Trophoblast cell (in vitro differentiated cells and primary cell): Measurements from ENCODE around the gene C1orf35.

ENCODE experiments used
- DNase-seq, 2 donors: peaks; one replicate each; pipeline ENCODE4 v3.0.0-alpha.2; 2016
- H2AFZ ChIP-seq: 2 replicates; pipeline ENCODE4 v1.6.1; 2013; ENCODE audit warnings: low read length, moderate library complexity, mild to moderate bottlenecking; ENCODE audit not compliant: insufficient read depth, poor library complexity
- H2AK5ac ChIP-seq: 2 replicates; pipeline ENCODE4 v1.6.1; 2013; ENCODE audit warnings: mild to moderate bottlenecking, low read length
- H2BK120ac ChIP-seq: 2 replicates; pipeline ENCODE4 v1.6.1; 2013; ENCODE audit warnings: low read length, mild to moderate bottlenecking, moderate library complexity; ENCODE audit not compliant: insufficient read depth, poor library complexity
- H2BK12ac ChIP-seq: 2 replicates; pipeline ENCODE4 v1.6.1; 2013; ENCODE audit warnings: mild to moderate bottlenecking, low read length, moderate library complexity
- H2BK5ac ChIP-seq: 2 replicates; pipeline ENCODE4 v1.6.1; 2013; ENCODE audit warnings: low read length, low read depth, moderate library complexity, mild to moderate bottlenecking; ENCODE audit not compliant: poor library complexity
- H3K14ac ChIP-seq: 2 replicates; pipeline ENCODE4 v1.6.1; 2013; ENCODE audit warnings: mild to moderate bottlenecking, low read length
- H3K18ac ChIP-seq: 2 replicates; pipeline ENCODE4 v1.6.1; 2013; ENCODE audit warnings: mild to moderate bottlenecking, low read length
- H3K23ac ChIP-seq: 2 replicates; pipeline ENCODE4 v1.6.1; 2013; ENCODE audit warnings: low read length
- H3K27ac ChIP-seq: 2 replicates; pipeline ENCODE4 v1.5.1; 2013; ENCODE audit warnings: low read depth, mild to moderate bottlenecking, inconsistent platforms, low read length, moderate library complexity
- H3K27me3 ChIP-seq: 2 replicates; pipeline ENCODE4 v1.6.1; 2013; ENCODE audit warnings: inconsistent platforms, mild to moderate bottlenecking, low read length, moderate library complexity; ENCODE audit not compliant: insufficient read depth
- H3K36me3 ChIP-seq, 2 experiments: 1 replicate in 1 of 2; 2 replicates in 1 of 2; pipeline ENCODE4 v1.6.1; 2013; ENCODE audit warnings: low read length in 2 of 2, mild to moderate bottlenecking in 2 of 2, moderate library complexity in 1 of 2; ENCODE audit not compliant: insufficient read depth in 2 of 2, control insufficient read depth in 1 of 2
- H3K4ac ChIP-seq: 2 replicates; pipeline ENCODE4 v1.6.1; 2013; ENCODE audit warnings: low read depth, mild to moderate bottlenecking, low read length, moderate library complexity
- H3K4me1 ChIP-seq, 2 experiments: 1 replicate in 1 of 2; 2 replicates in 1 of 2; pipeline ENCODE4 v1.6.1; 2013; ENCODE audit warnings: low read length in 2 of 2, mild to moderate bottlenecking in 2 of 2, moderate library complexity in 1 of 2; ENCODE audit not compliant: insufficient read depth in 2 of 2, control insufficient read depth in 1 of 2
- H3K4me2 ChIP-seq: 2 replicates; pipeline ENCODE4 v1.6.1; 2013; ENCODE audit warnings: inconsistent platforms, mild to moderate bottlenecking, low read length, moderate library complexity
- H3K4me3 ChIP-seq: 2 replicates; pipeline ENCODE4 v1.5.1; 2013; ENCODE audit warnings: mild to moderate bottlenecking, low read depth, low read length, inconsistent platforms
- H3K79me1 ChIP-seq: one replicate; pipeline ENCODE4 v1.6.1; 2013; ENCODE audit warnings: low read length
- H3K79me2 ChIP-seq: 2 replicates; pipeline ENCODE4 v1.6.1; 2013; ENCODE audit warnings: low read length, mild to moderate bottlenecking; ENCODE audit not compliant: control insufficient read depth, insufficient read depth, poor library complexity
- H3K9ac ChIP-seq: 2 replicates; pipeline ENCODE4 v1.6.1; 2013; ENCODE audit warnings: mild to moderate bottlenecking, low read length
- H3K9me3 ChIP-seq: 2 replicates; pipeline ENCODE4 v1.6.1; 2013; ENCODE audit warnings: low read depth, mild to moderate bottlenecking, control low read depth, inconsistent platforms, low read length; ENCODE audit not compliant: insufficient read depth
- H4K12ac ChIP-seq: 2 replicates; pipeline ENCODE4 v1.6.1; 2013; ENCODE audit warnings: low read depth, mild to moderate bottlenecking, low read length, moderate library complexity
- H4K8ac ChIP-seq: 2 replicates; pipeline ENCODE4 v1.6.1; 2013; ENCODE audit warnings: low read depth, mild to moderate bottlenecking, low read length, moderate library complexity
- H4K91ac ChIP-seq: one replicate; pipeline ENCODE4 v1.6.1; 2013; ENCODE audit warnings: low read depth, mild to moderate bottlenecking, low read length, moderate library complexity
- WGBS: extraction: QIAGEN DNeasy Blood & Tissue Kit; methylation state at CpG from one replicate; pipeline ENCODE4 v1.1.7; 2013; ENCODE audit warnings: missing lambda C conversion rate; ENCODE audit not compliant: insufficient read length, insufficient coverage; ENCODE audit errors: extremely low coverage; 5-methylcytosine and 5-hydroxymethylcytosine counted together

C1orf35 gene

GRCh38 chr1:228096416-228097332 is 6.5 kb downstream of the C1orf35 start:
- Histone ChIP-seq H3K9ac (no peak overlapping the region), H3K36me3 (peaks cover 59 to 62% of the 10 kb centered on the region in 2 experiments), H3K4me2 (no peak overlapping the region), H3K4me1 (peaks cover 13 to 14% of the 10 kb centered on the region in 2 experiments), H3K23ac (no peak overlapping the region), H2AK5ac (no peak overlapping the region), H4K91ac (no peak overlapping the region), H3K18ac (no peak overlapping the region), H2AFZ (no peak overlapping the region), H4K8ac (no peak overlapping the region), H3K4me3 (no peak overlapping the region), H4K12ac (no peak overlapping the region), H3K9me3 (peaks cover 9% of the 10 kb centered on the region), H3K79me1 (no peaks in the 10 kb centered on the region), H3K4ac (peak overlapping the region; percentile 69), H2BK5ac (no peak overlapping the region), H3K27me3 (no peaks in the 10 kb centered on the region), H3K79me2 (peaks cover 40% of the 10 kb centered on the region), H3K14ac (no peak overlapping the region), H2BK12ac (no peak overlapping the region), H2BK120ac (no peak overlapping the region), H3K27ac (no peak overlapping the region)
- no CpG with 5 or more reads among the region's 13 CpGs for WGBS
- no peak for DNase-seq

GRCh38 chr1:228095938-228096337 is 7.2 kb downstream of the C1orf35 start:
- no peak overlapping the region for H2BK120ac ChIP-seq
- H2AFZ ChIP-seq, result no peak overlapping the region
- H2BK5ac ChIP-seq, result no peak overlapping the region
- no peak overlapping the region for H4K12ac ChIP-seq
- H3K27ac ChIP-seq, result no peak overlapping the region
- DNase-seq, result no peak
- no peak overlapping the region for H2BK12ac ChIP-seq
- peaks cover 13 to 15% of the 10 kb centered on the region in 2 experiments for H3K4me1 ChIP-seq
- no peaks in the 10 kb centered on the region for H3K79me1 ChIP-seq
- H3K4ac ChIP-seq, result peak overlapping the region; percentile 69
- no peak overlapping the region for H4K91ac ChIP-seq
- no peak overlapping the region for H3K9ac ChIP-seq
- no peak overlapping the region for H3K14ac ChIP-seq
- H3K36me3 ChIP-seq, result peaks cover 60 to 62% of the 10 kb centered on the region in 2 experiments
- WGBS, result no CpG with 5 or more reads among the region's 8 CpGs
- H3K18ac ChIP-seq, result no peak overlapping the region
- H3K23ac ChIP-seq, result no peak overlapping the region
- H3K79me2 ChIP-seq, result peaks cover 46% of the 10 kb centered on the region
- H3K27me3 ChIP-seq, result no peaks in the 10 kb centered on the region
- H2AK5ac ChIP-seq, result no peak overlapping the region
- no peak overlapping the region for H3K4me3 ChIP-seq
- no peak overlapping the region for H3K4me2 ChIP-seq
- H4K8ac ChIP-seq, result no peak overlapping the region
- peaks cover 7% of the 10 kb centered on the region for H3K9me3 ChIP-seq

- Histone ChIP-seq H3K27ac (no peak overlapping the region), H3K14ac (no peak overlapping the region), H3K4ac (peak overlapping the region; percentile 69), H3K4me2 (no peak overlapping the region), H2AFZ (no peak overlapping the region), H3K18ac (no peak overlapping the region), H3K79me1 (no peaks in the 10 kb centered on the region), H3K4me3 (no peak overlapping the region), H3K79me2 (peaks cover 54% of the 10 kb centered on the region), H2AK5ac (no peak overlapping the region), H3K27me3 (no peaks in the 10 kb centered on the region), H3K36me3 (peaks cover 56 to 63% of the 10 kb centered on the region in 2 experiments), H3K9me3 (peaks cover 7% of the 10 kb centered on the region), H2BK12ac (no peak overlapping the region), H2BK120ac (no peak overlapping the region), H4K12ac (no peak overlapping the region), H3K9ac (no peak overlapping the region), H4K91ac (no peak overlapping the region), H3K4me1 (peaks cover 15 to 17% of the 10 kb centered on the region in 2 experiments), H4K8ac (no peak overlapping the region), H2BK5ac (no peak overlapping the region), H3K23ac (no peak overlapping the region)
- DNase-seq, result no peak
- no CpG with 5 or more reads among the region's 4 CpGs for WGBS
Measured at GRCh38 chr1:228095161-228095560, 8.0 kb downstream of the C1orf35 start.

GRCh38 chr1:228094432-228095016 is 8.6 kb downstream of the C1orf35 start:
- no peak overlapping the region for H2AFZ ChIP-seq
- no peak overlapping the region for H3K4me2 ChIP-seq
- DNase-seq, result no peak
- no peaks in the 10 kb centered on the region for H3K79me1 ChIP-seq
- no peak overlapping the region for H3K9ac ChIP-seq
- peak overlapping the region; percentile 96 for H3K4ac ChIP-seq
- H3K4me3 ChIP-seq, result no peak overlapping the region
- no peak overlapping the region for H3K18ac ChIP-seq
- no peak overlapping the region for H3K27ac ChIP-seq
- no peak overlapping the region for H4K12ac ChIP-seq
- peaks cover 7% of the 10 kb centered on the region for H3K9me3 ChIP-seq
- no peak overlapping the region for H4K8ac ChIP-seq
- peaks cover 21 to 22% of the 10 kb centered on the region in 2 experiments for H3K4me1 ChIP-seq
- no peaks in the 10 kb centered on the region for H3K27me3 ChIP-seq
- H3K36me3 ChIP-seq, result peaks cover 54 to 62% of the 10 kb centered on the region in 2 experiments
- no peak overlapping the region for H2BK120ac ChIP-seq
- no peak overlapping the region for H2AK5ac ChIP-seq
- peaks cover 60% of the 10 kb centered on the region for H3K79me2 ChIP-seq
- H2BK5ac ChIP-seq, result no peak overlapping the region
- H3K14ac ChIP-seq, result no peak overlapping the region
- no peak overlapping the region for H2BK12ac ChIP-seq
- no CpG with 5 or more reads among the region's 13 CpGs for WGBS
- no peak overlapping the region for H4K91ac ChIP-seq
- H3K23ac ChIP-seq, result no peak overlapping the region
